Measurements from ENCODE around the gene ZRANB1. TPM values are rescaled to one million over a fixed set of nuclear protein-coding genes. Genes with fewer than 3 reads are reported as not detected.

The ZRANB1 gene
- total RNA-seq, 1 donor from 2014 or later = 15.0 TPM

- DNase-seq (ENCODE audit: low read depth) = no peak
- no peak for TF ChIP-seq CTCF (IDR thresholded peaks at IDR 0.05; ENCODE audit: insufficient read depth, low read length, poor library complexity, severe bottlenecking)
- Histone ChIP-seq H3K4me3 (ENCODE audit: low read depth, low read length) (no peak overlapping the region), H3K27me3 (ENCODE audit: control insufficient read depth, insufficient read depth, low read length) (no peaks in the 10 kb centered on the region), H3K36me3 (ENCODE audit: control insufficient read depth, insufficient read depth, low read length) (peaks cover 2% of the 10 kb centered on the region)
Observed at GRCh38 chr10:124977161-124977560, 35.2 kb downstream of the ZRANB1 start.

- no peak for TF ChIP-seq CTCF (IDR thresholded peaks at IDR 0.05; ENCODE audit: insufficient read depth, low read length, poor library complexity, severe bottlenecking)
- DNase-seq (ENCODE audit: low read depth) = no peak
- Histone ChIP-seq H3K27me3 (ENCODE audit: control insufficient read depth, insufficient read depth, low read length) (no peaks in the 10 kb centered on the region), H3K4me3 (ENCODE audit: low read depth, low read length) (no peak overlapping the region), H3K36me3 (ENCODE audit: control insufficient read depth, insufficient read depth, low read length) (peaks cover 2% of the 10 kb centered on the region)
Observed at GRCh38 chr10:124977648-124978375, 35.9 kb downstream of the ZRANB1 start.

GRCh38 chr10:124978376-124978725 is 36.4 kb downstream of the ZRANB1 start:
- no peak for TF ChIP-seq CTCF (IDR thresholded peaks at IDR 0.05; ENCODE audit: insufficient read depth, low read length, poor library complexity, severe bottlenecking)
- no peak overlapping the region for H3K4me3 ChIP-seq (ENCODE audit: low read depth, low read length)
- DNase-seq (ENCODE audit: low read depth) = no peak
- H3K27me3 ChIP-seq (ENCODE audit: control insufficient read depth, insufficient read depth, low read length) = no peaks in the 10 kb centered on the region
- peaks cover 3% of the 10 kb centered on the region for H3K36me3 ChIP-seq (ENCODE audit: control insufficient read depth, insufficient read depth, low read length)

GRCh38 chr10:124983321-124983720 is 41.4 kb downstream of the ZRANB1 start:
- Histone ChIP-seq H3K4me3 (ENCODE audit: low read depth, low read length) (no peak overlapping the region), H3K36me3 (ENCODE audit: control insufficient read depth, insufficient read depth, low read length) (peaks cover 3% of the 10 kb centered on the region), H3K27me3 (ENCODE audit: control insufficient read depth, insufficient read depth, low read length) (no peaks in the 10 kb centered on the region)
- no peak for TF ChIP-seq CTCF (IDR thresholded peaks at IDR 0.05; ENCODE audit: insufficient read depth, low read length, poor library complexity, severe bottlenecking)
- DNase-seq (ENCODE audit: low read depth) = no peak

- no peak for DNase-seq (ENCODE audit: low read depth)
- Histone ChIP-seq H3K36me3 (ENCODE audit: control insufficient read depth, insufficient read depth, low read length) (peaks cover 3% of the 10 kb centered on the region), H3K27me3 (ENCODE audit: control insufficient read depth, insufficient read depth, low read length) (no peaks in the 10 kb centered on the region), H3K4me3 (ENCODE audit: low read depth, low read length) (no peak overlapping the region)
- no peak for TF ChIP-seq CTCF (IDR thresholded peaks at IDR 0.05; ENCODE audit: insufficient read depth, low read length, poor library complexity, severe bottlenecking)
Observed at GRCh38 chr10:124984376-124984775, 42.5 kb downstream of the ZRANB1 start.

- Histone ChIP-seq H3K36me3 (ENCODE audit: control insufficient read depth, insufficient read depth, low read length) (peaks cover 6% of the 10 kb centered on the region), H3K27me3 (ENCODE audit: control insufficient read depth, insufficient read depth, low read length) (no peaks in the 10 kb centered on the region), H3K4me3 (ENCODE audit: low read depth, low read length) (no peak overlapping the region)
- no peak for TF ChIP-seq CTCF (IDR thresholded peaks at IDR 0.05; ENCODE audit: insufficient read depth, low read length, poor library complexity, severe bottlenecking)
- DNase-seq (ENCODE audit: low read depth) = no peak
Observed at GRCh38 chr10:124985162-124985561, 43.2 kb downstream of the ZRANB1 start.
